Stomach (tissue), 9 donors: ENCODE data around the gene WWC2. TPM values are rescaled to one million over a fixed set of nuclear protein-coding genes. Genes with fewer than 3 reads are reported as not detected.

Experiments
- DNase-seq, 2 donors: peaks; one replicate each; pipeline versions ENCODE4 v3.0.0 to v3.0.0-alpha.2; 2013 to 2019
- H3K27ac ChIP-seq, 5 donors: fragments of 200-600 bp in 4 of 5; sonication (generic) in 4 of 5; one replicate each; pipeline ENCODE4 v1.5.1; 2013 to 2019; ENCODE audit warnings: mild to moderate bottlenecking in 1 of 5, moderate library complexity in 1 of 5
- H3K27me3 ChIP-seq, 3 donors: fragments of 200-600 bp; sonication (generic); one replicate each; pipeline ENCODE4 v1.5.1; 2017 to 2019; ENCODE audit warnings: mixed run types in 1 of 3
- H3K36me3 ChIP-seq, 4 donors: fragments of 200-600 bp; sonication (generic); 1 replicate in 3 of 4; 2 replicates in 1 of 4; pipeline ENCODE4 v1.5.1; 2016 to 2019
- H3K4me1 ChIP-seq, 4 donors: fragments of 200-600 bp; sonication (generic); one replicate each; pipeline ENCODE4 v1.5.1; 2016 to 2019
- H3K4me3 ChIP-seq, 4 donors: fragments of 200-600 bp; sonication (generic) in 3 of 4; one replicate each; pipeline ENCODE4 v1.5.1; 2016 to 2019; ENCODE audit warnings: mild to moderate bottlenecking in 1 of 4
- H3K9me3 ChIP-seq, 4 donors: fragments of 200-600 bp; sonication (generic); one replicate each; pipeline ENCODE4 v1.5.1; 2016 to 2019
- EP300 ChIP-seq: sonication (generic); formaldehyde crosslinking; IDR thresholded peaks from one replicate; pipeline ENCODE4 v1.6.1; 2017; ENCODE audit warnings: antibody characterized with exemption
- POLR2A ChIP-seq, 4 donors: fragments of 450-650 bp; IDR thresholded peaks; one replicate each; pipeline ENCODE4 v1.6.1; 2016; ENCODE audit warnings: antibody characterized with exemption in 4 of 4, control low read depth in 2 of 4, mild to moderate bottlenecking in 1 of 4, moderate library complexity in 1 of 4
- POLR2AphosphoS5 ChIP-seq, 3 donors: sonication (generic); formaldehyde crosslinking; IDR thresholded peaks; one replicate each; pipeline ENCODE4 v1.6.1; 2016; ENCODE audit warnings: antibody characterized with exemption in 3 of 3
- WGBS, 5 donors: extraction: QIAGEN DNeasy Blood & Tissue Kit in 3 of 5; methylation state at CpG; one replicate each; pipeline versions ENCODE4 v1.1.5 to v1.1.7; 2013 to 2018; 5-methylcytosine and 5-hydroxymethylcytosine counted together
- intact Hi-C: fragments of 100-400 bp; cut with DNase I; formaldehyde crosslinking; loops from one replicate; pipeline ENCODE4 v1.15.1; 2023; ENCODE audit warnings: low total_unique reads
- polyA plus RNA-seq, 3 donors: library from polyadenylated mRNA; stranded (reverse); fragments of 200-250 nt; gene quantifications; one replicate each; pipeline ENCODE4 v1.2.3, GENCODE V29; 2013
- total RNA-seq, 5 donors: library from RNA; depleted of rRNA; stranded (reverse); fragments of >200 nt; gene quantifications; one replicate each; pipeline versions ENCODE4 v1.1.0 to v1.2.3, GENCODE V29; 2014 to 2016
- TF ChIP-seq, protein P1 (sequence below), 7 experiments: fragments of 450-650 bp in 4 of 7; fragments of 200-600 bp in 3 of 7; sonication (generic) in 3 of 7; IDR thresholded peaks; one replicate each; pipeline ENCODE4 v1.5.1; 2016 to 2019; ENCODE audit warnings: antibody characterized with exemption in 7 of 7, control low read depth in 2 of 7, mild to moderate bottlenecking in 1 of 7
- donor health status: healthy with polysubstance abuse.
- donor health status: Bipolar disorder and iron deficiency.
- donor health status: healthy.

The WWC2 gene
- total and polyA plus RNA-seq, 8 donors: 2.6 to 59.1 (median 31.1) TPM

DNA sequence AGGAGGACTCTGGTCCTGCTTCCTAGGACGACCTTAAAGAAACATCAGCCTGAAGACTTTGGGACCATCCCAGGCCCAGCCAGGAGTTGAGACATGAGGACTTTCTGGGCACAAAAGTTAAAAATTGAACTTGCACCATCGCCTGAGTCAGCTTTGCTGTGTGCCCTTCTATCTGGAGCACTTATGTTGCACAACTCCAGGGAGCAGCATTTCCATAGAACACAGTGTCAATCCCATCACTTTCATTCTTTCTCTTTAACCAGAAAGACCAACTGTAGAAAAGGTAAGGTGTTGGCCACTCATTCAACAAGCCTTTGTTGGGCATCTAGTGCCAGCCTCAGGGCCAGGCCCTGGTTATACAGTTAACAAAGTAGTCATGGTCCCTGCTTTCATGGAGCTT, 231.8 kb downstream of the WWC2 start:
- intact Hi-C loops: no loop called here
- Histone ChIP-seq H3K27ac (no peak overlapping the region), H3K9me3 (peaks cover 0 to 6% (median 4%) of the 10 kb centered on the region in 4 donors), H3K4me3 (no peak overlapping the region), H3K27me3 (no peaks in the 10 kb centered on the region), H3K4me1 (peaks cover 0 to 17% (median 2%) of the 10 kb centered on the region in 4 donors), H3K36me3 (no peaks in the 10 kb centered on the region)
- no peak for DNase-seq
- 88 to 100% (median 89%) methylated on average over 2 of the region's 2 CpGs for WGBS, 5 donors
- TF ChIP-seq, protein P1, sequence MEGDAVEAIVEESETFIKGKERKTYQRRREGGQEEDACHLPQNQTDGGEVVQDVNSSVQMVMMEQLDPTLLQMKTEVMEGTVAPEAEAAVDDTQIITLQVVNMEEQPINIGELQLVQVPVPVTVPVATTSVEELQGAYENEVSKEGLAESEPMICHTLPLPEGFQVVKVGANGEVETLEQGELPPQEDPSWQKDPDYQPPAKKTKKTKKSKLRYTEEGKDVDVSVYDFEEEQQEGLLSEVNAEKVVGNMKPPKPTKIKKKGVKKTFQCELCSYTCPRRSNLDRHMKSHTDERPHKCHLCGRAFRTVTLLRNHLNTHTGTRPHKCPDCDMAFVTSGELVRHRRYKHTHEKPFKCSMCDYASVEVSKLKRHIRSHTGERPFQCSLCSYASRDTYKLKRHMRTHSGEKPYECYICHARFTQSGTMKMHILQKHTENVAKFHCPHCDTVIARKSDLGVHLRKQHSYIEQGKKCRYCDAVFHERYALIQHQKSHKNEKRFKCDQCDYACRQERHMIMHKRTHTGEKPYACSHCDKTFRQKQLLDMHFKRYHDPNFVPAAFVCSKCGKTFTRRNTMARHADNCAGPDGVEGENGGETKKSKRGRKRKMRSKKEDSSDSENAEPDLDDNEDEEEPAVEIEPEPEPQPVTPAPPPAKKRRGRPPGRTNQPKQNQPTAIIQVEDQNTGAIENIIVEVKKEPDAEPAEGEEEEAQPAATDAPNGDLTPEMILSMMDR (IDR thresholded peaks at IDR 0.05): no peak
- TF ChIP-seq POLR2AphosphoS5 (IDR thresholded peaks at IDR 0.05) (no peak), EP300 (no peak), POLR2A (IDR thresholded peaks at IDR 0.05) (no peak)

DNA sequence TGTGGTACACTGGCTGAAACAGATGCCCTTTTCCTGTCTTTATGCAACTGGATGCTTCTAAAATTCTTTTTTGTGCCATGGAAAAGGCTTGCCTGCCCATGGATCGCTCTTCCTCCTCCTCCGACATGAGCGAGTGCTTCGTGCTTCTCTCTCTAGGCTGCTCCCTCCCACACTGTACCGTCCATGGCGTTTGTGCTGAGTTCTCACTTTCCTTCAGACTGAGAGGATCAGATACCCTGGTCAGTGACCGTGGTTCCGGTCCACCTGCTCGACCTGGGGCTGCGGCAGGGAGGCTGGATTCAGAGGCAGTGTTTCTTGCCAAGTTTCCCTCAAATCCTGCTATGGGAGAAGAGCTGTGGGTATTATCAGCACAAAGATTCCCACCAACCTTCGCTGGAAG, 233.4 kb downstream of the WWC2 start:
- WGBS, 5 donors: 84 to 93% (median 91%) methylated on average over 11 of the region's 11 CpGs
- Histone ChIP-seq H3K27ac (no peak overlapping the region), H3K9me3 (peaks cover 0 to 5% (median 2%) of the 10 kb centered on the region in 4 donors), H3K4me3 (no peak overlapping the region), H3K4me1 (peaks cover 0 to 17% (median 2%) of the 10 kb centered on the region in 4 donors), H3K36me3 (no peaks in the 10 kb centered on the region), H3K27me3 (no peaks in the 10 kb centered on the region)
- TF ChIP-seq, protein P1 (IDR thresholded peaks at IDR 0.05): no peak
- no peak for TF ChIP-seq EP300
- no peak for TF ChIP-seq POLR2AphosphoS5 (IDR thresholded peaks at IDR 0.05)
- no peak for TF ChIP-seq POLR2A (IDR thresholded peaks at IDR 0.05)
- DNase-seq: no peak
- intact Hi-C loops: no loop called here

- Histone ChIP-seq H3K27ac (no peak overlapping the region), H3K9me3 (peaks cover 0 to 5% (median 2%) of the 10 kb centered on the region in 4 donors), H3K4me3 (no peak overlapping the region), H3K27me3 (no peaks in the 10 kb centered on the region), H3K36me3 (no peaks in the 10 kb centered on the region), H3K4me1 (peaks cover 0 to 17% (median 2%) of the 10 kb centered on the region in 4 donors)
- no peak for DNase-seq
- intact Hi-C loops: no loop called here
- WGBS, 5 donors: 92 to 97% (median 96%) methylated on average over 9 of the region's 9 CpGs
- TF ChIP-seq, protein P1 (IDR thresholded peaks at IDR 0.05): no peak
These were observed 234.1 kb downstream of the WWC2 start for GRCh38 chr4:183333202-183333601.

DNA sequence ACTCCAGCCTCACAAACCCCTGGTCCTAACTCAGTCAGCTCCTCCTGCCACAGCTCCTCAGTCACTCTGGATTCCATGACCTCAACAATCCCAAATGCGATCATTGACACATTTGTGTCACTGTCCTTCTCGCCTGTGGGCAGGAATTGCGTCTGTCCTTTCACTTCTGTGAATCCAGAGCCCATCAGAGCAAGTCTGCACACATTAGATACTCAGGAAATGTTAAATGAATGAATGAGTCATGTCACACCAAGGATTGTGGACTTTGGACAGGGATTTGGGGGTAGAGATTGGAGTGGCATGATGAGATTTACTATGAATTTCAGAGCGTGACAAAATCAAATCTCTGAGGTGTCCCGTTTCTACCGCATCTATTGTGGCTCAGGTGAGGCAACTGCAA, 234.9 kb downstream of the WWC2 start:
- no peak for TF ChIP-seq POLR2A (IDR thresholded peaks at IDR 0.05)
- TF ChIP-seq POLR2AphosphoS5 (IDR thresholded peaks at IDR 0.05): peak in 1 of 3 donors; percentile 15
- no peaks in the 10 kb centered on the region for H3K27me3 ChIP-seq
- peaks cover 0 to 5% (median 2%) of the 10 kb centered on the region in 4 donors for H3K9me3 ChIP-seq
- H3K27ac ChIP-seq: no peak overlapping the region
- no peak overlapping the region for H3K4me3 ChIP-seq
- H3K36me3 ChIP-seq: no peaks in the 10 kb centered on the region
- intact Hi-C loops: no loop called here
- no peak for DNase-seq
- whole genome bisulfite sequencing, 5 donors: 52 to 65% (median 54%) methylated on average over 6 of the region's 6 CpGs
- peaks cover 0 to 17% (median 2%) of the 10 kb centered on the region in 4 donors for H3K4me1 ChIP-seq

DNA sequence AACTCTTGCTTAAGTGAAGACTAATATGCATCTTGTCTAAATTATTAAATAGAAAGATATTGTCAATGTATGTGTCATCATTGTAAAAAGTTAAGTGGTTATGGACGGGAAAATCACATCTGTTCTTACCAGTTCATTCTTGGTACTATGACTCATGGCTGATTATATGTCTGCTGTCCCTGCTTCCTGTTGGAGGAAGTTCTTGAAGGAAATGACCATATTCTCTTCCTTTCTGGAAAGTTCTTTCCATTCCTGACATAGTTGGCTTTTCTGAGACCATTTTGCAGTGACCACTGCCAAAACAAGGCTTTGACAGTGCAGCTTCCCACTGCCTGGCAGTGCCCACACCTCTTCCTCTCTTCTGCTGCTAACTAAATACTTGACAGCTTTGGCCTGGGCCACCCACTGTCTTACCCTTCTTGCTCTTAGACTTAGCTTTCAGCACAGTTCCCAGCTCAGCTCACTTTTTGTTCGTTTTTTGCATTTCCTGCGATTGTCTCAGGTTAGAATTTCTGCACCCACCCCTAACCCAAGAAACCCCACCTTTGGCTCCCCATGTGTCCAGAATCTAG, 236.4 kb downstream of the WWC2 start:
- Histone ChIP-seq H3K9me3 (no peaks in the 10 kb centered on the region), H3K27me3 (no peaks in the 10 kb centered on the region), H3K4me1 (peaks cover 0 to 17% (median 2%) of the 10 kb centered on the region in 4 donors), H3K4me3 (no peak overlapping the region), H3K27ac (no peak overlapping the region), H3K36me3 (no peaks in the 10 kb centered on the region)
- TF ChIP-seq POLR2AphosphoS5 (IDR thresholded peaks at IDR 0.05) (no peak), EP300 (no peak), POLR2A (IDR thresholded peaks at IDR 0.05) (no peak)
- TF ChIP-seq, protein P1 (IDR thresholded peaks at IDR 0.05): no peak
- intact Hi-C loops: no loop called here
- 61 to 74% (median 64%) methylated on average over 3 of the region's 3 CpGs for WGBS, 5 donors
- peak in 1 of 2 donors; percentile 23 for DNase-seq
